Measurements from ENCODE around the gene ADD3. TPM values are rescaled to one million over a fixed set of nuclear protein-coding genes. Genes with fewer than 3 reads are reported as not detected.
A peak's percentile ranks its signal among the peaks of the same experiment; 100 is the strongest.

ADD3 gene, protein sequence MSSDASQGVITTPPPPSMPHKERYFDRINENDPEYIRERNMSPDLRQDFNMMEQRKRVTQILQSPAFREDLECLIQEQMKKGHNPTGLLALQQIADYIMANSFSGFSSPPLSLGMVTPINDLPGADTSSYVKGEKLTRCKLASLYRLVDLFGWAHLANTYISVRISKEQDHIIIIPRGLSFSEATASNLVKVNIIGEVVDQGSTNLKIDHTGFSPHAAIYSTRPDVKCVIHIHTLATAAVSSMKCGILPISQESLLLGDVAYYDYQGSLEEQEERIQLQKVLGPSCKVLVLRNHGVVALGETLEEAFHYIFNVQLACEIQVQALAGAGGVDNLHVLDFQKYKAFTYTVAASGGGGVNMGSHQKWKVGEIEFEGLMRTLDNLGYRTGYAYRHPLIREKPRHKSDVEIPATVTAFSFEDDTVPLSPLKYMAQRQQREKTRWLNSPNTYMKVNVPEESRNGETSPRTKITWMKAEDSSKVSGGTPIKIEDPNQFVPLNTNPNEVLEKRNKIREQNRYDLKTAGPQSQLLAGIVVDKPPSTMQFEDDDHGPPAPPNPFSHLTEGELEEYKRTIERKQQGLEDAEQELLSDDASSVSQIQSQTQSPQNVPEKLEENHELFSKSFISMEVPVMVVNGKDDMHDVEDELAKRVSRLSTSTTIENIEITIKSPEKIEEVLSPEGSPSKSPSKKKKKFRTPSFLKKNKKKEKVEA
- 57.4 TPM for total RNA-seq
- long read RNA-seq, full-length matches to known transcripts: 122 of 161 reads
- long read RNA-seq, partial matches to known transcripts: 6 of 161 reads
- long read RNA-seq, other reads (novel, unspliced or antisense): 33 of 161 reads

DNA sequence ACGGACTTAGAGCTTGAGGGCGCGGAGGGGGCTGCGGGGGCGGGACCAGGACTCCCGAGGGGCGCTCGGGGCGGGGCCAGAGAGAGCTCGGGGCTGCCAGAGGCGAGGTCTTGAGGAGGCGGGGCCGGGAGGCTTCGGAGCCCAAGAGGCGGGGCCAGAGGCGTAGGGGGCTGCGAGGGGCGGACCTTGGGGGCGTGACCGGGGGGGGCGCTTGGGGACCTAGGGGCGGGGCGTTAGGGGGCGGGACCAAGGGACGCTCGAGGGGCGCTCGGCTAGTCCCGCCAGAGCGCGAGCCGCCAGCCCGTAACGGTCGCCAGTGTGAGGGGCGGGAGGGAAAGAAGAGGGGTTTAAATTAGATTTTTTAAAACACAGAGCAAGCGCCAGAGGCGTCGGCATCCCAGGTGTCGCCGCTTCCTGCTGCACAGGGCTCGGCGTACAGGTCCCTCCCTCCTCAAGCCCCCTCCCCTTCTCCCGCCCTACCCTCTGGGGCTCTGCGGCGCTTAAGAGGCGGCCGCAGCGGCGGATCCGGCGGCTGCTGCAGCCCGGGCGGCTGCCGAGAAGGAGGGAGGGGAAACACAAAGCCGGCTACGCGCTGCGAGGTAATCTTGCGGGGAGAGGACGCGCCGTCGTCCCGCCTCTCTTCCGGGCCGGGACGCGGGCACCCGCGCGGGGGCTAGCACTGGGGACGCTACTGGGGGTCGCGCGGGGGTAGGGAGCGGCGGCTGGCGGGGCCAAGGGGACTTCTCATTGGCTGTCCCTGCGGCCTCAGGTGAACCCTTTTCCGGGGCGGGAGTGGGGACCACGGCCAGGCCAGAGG lies at the start of gene ADD3:
Gene ADD3 (plus strand): TSS at position 284 of the 817 bp plus-strand sequence. CDS start 92,670 bp downstream, outside the sequence.
- Histone ChIP-seq H3K4me3 (peak within 1 kb of the TSS; percentile 93), H3K9me3 (no peaks in the 10 kb centered on the region), H3K27me3 (no peaks in the 10 kb centered on the region), H3K4me1 (peaks cover 20% of the 10 kb centered on the region), H3K27ac (peak within 1 kb of the TSS; percentile 90), H3K36me3 (no peaks in the 10 kb centered on the region)
- ATAC-seq: peak; percentile 96
- TF ChIP-seq, protein P1, sequence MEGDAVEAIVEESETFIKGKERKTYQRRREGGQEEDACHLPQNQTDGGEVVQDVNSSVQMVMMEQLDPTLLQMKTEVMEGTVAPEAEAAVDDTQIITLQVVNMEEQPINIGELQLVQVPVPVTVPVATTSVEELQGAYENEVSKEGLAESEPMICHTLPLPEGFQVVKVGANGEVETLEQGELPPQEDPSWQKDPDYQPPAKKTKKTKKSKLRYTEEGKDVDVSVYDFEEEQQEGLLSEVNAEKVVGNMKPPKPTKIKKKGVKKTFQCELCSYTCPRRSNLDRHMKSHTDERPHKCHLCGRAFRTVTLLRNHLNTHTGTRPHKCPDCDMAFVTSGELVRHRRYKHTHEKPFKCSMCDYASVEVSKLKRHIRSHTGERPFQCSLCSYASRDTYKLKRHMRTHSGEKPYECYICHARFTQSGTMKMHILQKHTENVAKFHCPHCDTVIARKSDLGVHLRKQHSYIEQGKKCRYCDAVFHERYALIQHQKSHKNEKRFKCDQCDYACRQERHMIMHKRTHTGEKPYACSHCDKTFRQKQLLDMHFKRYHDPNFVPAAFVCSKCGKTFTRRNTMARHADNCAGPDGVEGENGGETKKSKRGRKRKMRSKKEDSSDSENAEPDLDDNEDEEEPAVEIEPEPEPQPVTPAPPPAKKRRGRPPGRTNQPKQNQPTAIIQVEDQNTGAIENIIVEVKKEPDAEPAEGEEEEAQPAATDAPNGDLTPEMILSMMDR (IDR thresholded peaks at IDR 0.05): no peak
- intact Hi-C loops (cut with DNase I): no loop called here
- DNase-seq: peak; percentile 95

DNA sequence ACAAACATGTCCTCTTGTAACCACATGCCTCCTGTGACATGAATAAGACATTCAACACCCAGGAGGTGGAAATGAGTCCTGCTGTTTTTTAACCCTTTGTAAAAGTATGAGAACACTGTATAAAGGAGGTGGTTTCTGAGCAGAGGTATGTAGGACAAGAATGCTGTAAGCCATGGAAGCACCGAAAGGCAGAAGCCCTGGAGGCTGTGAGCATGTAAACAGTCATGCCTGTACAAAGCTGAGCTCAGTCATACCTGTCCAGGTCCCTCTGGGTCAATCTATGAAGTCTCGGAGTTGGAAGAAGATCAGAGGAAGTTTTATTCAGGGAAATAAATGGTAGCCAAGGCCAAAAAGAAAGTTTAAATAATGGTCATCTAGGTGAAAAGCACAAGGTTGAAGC lies 49.7 kb upstream of the ADD3 start:
- Histone ChIP-seq H3K4me1 (no peaks in the 10 kb centered on the region), H3K4me3 (no peak overlapping the region), H3K27ac (no peak overlapping the region), H3K9me3 (no peaks in the 10 kb centered on the region), H3K27me3 (no peaks in the 10 kb centered on the region), H3K36me3 (no peaks in the 10 kb centered on the region)
- intact Hi-C loops (cut with DNase I): no loop called here
- TF ChIP-seq, protein P1 (IDR thresholded peaks at IDR 0.05): no peak
- DNase-seq: no peak
- ATAC-seq: no peak

DNA sequence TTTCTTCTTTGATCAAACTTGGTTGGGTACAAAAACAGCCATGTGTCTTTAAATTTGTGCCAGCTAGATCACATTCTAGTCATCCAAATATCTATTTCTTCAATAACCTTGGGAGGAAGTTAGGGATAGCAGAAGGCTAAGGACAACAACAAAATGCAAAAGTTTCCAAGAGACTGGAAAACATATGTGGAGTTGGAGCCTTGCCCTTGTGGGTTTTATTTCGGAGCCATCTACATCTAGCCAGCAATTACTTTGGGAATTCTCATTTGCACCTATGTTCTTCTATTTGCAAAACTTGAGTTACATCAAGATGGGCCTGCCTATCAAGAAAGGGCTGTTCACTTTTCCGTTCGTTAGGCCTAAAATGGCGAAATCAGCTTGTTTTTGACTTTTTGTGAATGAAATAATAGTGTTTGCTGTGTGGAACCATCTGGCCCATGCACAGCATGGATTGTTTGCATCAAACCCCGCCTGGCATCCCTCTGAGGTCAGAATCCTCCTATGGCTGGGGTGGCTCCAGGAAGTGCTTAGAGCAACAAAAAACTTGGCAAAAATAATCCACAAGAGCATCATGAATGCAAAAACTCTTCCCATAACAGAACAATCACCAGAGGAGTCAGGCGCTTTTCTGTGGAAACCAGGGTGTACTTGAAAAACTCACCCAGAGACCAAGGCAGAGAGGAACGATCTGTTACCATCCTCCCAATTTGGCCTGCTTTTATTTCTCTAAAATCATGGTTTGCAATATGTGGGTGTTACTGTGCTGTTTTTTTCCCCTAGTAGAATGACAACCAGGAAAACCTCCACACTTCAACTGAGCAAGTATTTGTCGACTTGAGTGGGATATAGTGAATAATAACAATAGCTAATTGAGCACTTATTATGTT lies 48.3 kb upstream of the ADD3 start:
- Histone ChIP-seq H3K4me3 (no peak overlapping the region), H3K27me3 (no peaks in the 10 kb centered on the region), H3K4me1 (no peaks in the 10 kb centered on the region), H3K9me3 (no peaks in the 10 kb centered on the region), H3K27ac (no peak overlapping the region), H3K36me3 (no peaks in the 10 kb centered on the region)
- intact Hi-C loops (cut with DNase I): no loop called here
- no peak for DNase-seq
- TF ChIP-seq, protein P1 (IDR thresholded peaks at IDR 0.05): no peak
- no peak for ATAC-seq

DNA sequence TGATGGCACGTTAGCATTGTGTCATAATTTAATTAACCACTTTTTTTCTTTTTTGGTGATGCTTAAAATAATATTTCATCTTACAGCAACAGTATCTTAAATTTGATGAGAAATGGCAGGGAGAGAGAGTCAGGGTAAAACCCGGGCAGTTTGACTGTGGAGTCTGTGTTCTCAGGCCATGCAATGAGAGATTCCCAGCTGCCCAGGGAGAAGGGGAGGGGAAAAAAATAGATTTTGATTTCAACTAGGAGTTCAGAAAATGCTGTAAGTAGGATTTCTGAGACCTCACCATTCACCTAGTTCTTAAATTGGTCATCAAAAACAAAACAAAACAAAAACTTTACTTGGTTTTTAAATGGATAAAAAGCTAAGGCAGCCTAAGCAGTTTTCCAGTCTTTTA lies 47.1 kb upstream of the ADD3 start:
- Histone ChIP-seq H3K4me1 (peaks cover 1% of the 10 kb centered on the region), H3K27me3 (no peaks in the 10 kb centered on the region), H3K4me3 (no peak overlapping the region), H3K27ac (no peak overlapping the region), H3K36me3 (no peaks in the 10 kb centered on the region), H3K9me3 (no peaks in the 10 kb centered on the region)
- DNase-seq (no peak), ATAC-seq (no peak)
- intact Hi-C loops (cut with DNase I): no loop called here
- TF ChIP-seq, protein P1 (IDR thresholded peaks at IDR 0.05): no peak
